Body of pancreas (tissue), 4 donors: ENCODE measurements around the gene CREB5.

Experiments used
- CTCF ChIP-seq, 7 experiments: fragments of 450-650 bp in 4 of 7; fragments of 200-600 bp in 3 of 7; sonication (generic) in 3 of 7; IDR thresholded peaks; one replicate each; pipeline ENCODE4 v1.5.1; 2016 to 2019; ENCODE audit warnings: antibody characterized with exemption in 7 of 7
- POLR2A ChIP-seq, 3 donors: fragments of 450-650 bp; IDR thresholded peaks; one replicate each; pipeline ENCODE4 v1.6.1; 2016; ENCODE audit warnings: antibody characterized with exemption in 3 of 3, mild to moderate bottlenecking in 2 of 3

GRCh38 chr7:28872226-28872625, 459.9 kb downstream of the CREB5 start:
- TF ChIP-seq POLR2A (IDR thresholded peaks at IDR 0.05), result no peak
- TF ChIP-seq CTCF (IDR thresholded peaks at IDR 0.05), result no peak
